Cerebellar nuclear complex (tissue), 1 donor: ENCODE measurements around the gene LILRB2.
"Not testable (repeated sequence)": the region's sequence is repeated elsewhere in the genome, so short reads cannot be mapped to it uniquely, and the experiment has no call there.

Experiments
- DNase-seq, 2 experiments: peaks; one replicate each; lab custom pipeline; 2025; lab: John Stamatoyannopoulos, UW

LILRB2 gene

DNA sequence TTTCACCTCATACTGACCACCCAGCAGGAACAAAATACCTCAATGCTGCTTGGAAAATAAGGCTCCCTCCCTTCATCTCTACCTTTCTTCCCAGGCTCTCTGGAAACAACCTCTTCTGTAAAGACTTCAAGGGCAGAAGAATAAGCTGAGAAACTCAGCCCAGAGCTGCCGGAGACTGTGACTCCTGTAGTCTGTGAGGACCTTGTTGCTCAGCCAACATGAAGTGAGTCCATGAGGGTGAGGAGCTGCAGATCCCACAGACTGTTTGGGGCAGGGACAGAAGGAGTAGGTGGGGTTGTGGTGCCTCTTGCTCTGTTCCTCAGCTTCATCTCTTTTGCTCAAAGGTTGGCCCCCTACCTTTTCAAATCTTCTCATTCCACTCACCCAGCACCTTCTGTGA is 24.2 kb upstream of the LILRB2 start:
- DNase-seq, result no peak

DNA sequence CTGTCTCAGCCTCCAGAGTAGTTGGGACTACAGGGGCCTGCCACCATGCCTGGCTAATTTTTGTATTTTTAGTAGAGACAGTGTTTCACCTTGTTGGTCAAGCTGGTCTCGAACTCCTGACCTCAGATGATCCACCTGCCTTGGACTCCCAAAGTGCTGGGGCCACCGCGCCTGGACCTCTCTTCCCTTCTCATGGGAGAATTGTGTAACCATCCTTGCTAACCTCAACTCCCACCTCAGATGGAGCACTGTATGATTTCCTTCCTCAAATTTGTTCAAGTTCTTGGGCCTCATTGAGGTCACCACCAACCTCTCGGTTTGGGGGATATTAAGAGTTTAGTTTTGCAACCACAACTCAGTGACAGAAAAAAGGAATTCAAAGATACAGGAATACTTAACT is 21.3 kb upstream of the LILRB2 start:
- DNase-seq, result no peak

DNA sequence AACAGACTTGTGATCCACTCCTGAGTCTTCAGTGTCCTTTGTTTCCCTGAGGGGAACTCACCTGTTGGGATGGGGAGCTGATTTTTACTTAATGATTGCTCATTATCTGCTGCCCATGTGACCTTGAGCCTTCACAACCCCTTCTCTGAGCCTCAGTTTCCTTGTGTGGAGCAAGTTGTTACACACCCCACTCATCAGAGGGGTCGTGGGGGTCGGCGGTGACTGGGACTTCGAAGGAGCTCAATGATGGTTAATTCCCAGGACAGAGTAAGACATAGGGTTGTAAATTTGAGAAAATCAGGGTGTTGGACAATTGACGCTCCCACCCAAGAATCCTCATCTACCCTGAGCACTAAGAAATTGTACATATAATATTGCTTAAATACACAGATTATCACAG is 18.6 kb upstream of the LILRB2 start:
- DNase-seq, result no peak

DNA sequence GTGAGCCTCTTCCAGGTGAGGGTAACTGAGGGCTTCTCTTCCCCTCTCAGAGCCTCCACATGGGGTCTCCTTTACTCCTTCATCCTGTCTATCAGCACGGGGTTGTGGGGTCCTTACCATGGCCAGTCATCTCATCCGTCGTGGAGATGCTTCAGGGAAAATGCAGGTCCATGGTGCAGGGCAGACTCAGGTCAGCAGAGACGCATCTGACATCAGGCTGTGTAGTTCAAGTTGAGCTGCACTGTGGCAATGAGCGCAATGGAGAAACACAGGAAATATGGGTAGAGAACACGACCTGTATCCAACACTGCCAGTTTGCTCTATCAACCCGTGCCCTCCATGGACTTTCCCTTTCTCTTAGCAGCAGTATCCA is 18.2 kb upstream of the LILRB2 start:
- no peak for DNase-seq

DNA sequence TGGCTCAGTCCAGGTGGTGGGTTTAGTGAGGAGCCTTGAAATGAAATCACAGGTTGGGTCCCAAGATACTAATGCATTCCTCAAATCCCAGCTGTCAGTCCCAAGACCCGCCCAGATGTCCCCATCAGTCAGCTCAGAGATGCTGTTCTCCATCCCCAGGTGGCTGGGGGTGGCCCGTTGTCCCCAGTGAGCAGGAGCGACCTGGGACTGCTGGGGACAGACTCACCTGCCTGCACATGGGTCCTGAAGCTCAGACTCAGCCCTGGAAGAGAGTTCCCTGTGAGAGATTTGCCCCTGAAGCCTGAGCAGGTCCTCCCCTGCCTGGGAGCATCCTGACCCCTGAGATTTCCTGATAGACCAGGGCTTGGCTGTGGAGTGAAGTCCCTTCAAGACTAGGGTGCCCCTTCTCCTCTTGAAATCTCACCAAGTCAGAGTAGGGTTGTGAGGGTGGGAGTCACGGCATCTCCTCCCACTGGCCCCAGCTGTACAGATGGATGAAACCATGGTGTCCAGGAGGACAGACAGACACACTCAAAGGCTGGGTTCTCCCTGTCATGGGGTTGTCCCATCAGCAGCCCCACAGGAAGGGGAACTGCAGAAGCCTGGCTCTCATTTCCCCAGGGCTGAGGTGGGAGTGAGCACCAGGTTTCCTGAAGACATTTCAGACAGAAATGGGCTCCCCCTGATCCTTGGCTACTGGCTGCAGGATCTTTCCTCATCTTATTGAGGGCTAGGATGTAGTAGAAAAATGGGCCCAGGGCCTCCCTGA is 17.6 kb upstream of the LILRB2 start:
- DNase-seq, result no peak

DNA sequence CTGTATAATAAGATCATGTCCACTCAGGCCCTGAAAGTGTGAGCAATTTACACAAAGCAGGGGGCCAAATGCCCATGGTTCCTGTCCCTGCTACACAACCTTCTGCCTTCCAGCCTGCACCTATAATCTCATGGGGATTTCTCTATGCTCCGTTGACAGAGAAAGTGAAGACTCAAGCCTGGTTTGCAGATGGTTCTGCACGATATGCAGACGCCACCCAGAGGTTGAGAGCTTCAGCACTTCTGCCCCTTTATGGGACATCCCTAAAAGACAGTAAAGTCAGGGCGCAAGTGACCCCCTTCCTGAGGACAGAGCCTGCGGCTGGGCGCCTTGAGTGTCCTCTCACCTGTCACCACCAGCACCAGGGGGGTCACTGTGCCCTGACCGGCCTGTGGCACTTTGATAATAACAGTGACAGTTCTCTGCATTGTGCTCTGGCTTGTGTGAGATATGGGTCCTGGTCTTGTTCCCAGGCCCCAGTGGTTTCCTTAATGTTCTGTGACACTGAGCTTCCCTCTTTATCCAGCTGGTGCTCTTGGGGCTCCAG is 16.9 kb upstream of the LILRB2 start:
- DNase-seq, result no peak

DNA sequence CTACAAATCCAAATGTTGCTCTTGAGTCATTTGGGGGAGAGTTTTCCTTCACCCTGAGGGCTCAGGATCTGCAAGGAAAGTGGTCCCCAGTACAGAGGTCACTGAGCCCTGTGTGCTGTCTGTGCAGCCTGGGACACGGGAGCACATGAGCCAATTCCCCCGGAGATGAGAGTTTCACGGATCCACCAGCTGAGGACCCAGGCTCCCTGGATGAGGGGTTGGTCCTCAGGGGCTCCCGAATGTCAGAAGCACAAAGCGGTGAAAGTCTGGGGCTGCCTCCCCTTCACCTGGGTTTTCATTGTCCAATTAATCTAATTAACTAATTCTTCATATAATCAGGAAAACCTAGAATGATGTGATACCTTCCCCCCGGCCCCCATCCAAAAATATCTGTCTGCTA is 13.6 kb upstream of the LILRB2 start:
- no peak for DNase-seq

DNA sequence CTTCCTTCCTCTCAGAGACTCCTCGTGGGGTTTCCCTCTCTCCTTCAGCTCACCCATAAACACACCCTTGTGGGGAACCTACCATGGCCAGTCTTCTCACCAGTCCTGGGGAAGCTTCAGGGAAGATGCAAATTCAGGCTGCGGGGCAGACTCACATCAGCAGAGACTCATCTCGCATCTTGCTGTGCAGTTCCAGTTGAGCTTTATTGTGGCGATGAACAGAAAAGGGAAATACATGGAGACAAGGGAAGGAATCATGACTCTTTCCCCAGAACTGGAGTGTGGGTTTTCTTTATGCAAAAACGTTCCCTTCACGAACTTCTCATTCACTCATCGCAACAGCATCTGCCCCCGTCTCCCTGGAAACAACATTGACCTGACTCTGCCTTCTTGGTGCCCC is 8.2 kb upstream of the LILRB2 start:
- not testable (repeated sequence) for DNase-seq

DNA sequence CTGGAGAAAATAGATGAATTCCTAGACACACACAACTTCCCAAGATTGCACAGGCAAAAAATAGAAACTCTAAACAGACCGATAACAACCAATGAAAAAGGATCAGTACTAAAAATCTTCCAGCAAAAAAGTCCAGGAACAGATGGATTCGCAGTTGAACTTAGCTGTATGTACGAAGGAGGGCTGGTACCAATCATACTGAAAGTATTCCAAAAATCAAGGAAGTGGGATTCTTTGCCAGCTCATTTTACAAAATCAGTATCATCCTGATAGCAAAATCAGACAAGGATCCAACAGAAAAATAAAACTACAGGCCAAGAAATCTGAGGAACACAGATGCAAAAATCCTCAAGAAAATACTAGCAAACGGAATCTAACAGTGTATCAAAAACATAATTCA is 6.5 kb upstream of the LILRB2 start:
- no peak for DNase-seq

DNA sequence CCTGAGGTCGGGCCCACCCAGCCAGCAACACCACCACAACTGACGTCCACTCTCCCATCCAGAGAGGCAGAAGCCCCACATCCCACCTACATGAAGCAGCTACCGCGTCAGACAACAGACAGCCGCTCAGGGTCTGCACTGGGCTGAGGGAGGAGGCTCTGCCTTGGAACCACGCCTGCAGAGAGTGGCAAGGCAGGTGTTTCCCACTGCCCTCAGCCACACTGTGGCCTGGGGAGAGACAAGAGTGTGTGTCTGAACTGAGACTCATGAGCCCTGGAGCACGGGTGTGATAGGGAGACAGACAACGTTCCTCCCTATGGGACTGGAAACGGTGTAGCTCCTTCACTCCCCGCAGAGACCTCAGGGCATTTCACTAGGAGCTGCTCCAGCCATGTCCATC is 5.4 kb upstream of the LILRB2 start:
- DNase-seq, result not testable (repeated sequence)

DNA sequence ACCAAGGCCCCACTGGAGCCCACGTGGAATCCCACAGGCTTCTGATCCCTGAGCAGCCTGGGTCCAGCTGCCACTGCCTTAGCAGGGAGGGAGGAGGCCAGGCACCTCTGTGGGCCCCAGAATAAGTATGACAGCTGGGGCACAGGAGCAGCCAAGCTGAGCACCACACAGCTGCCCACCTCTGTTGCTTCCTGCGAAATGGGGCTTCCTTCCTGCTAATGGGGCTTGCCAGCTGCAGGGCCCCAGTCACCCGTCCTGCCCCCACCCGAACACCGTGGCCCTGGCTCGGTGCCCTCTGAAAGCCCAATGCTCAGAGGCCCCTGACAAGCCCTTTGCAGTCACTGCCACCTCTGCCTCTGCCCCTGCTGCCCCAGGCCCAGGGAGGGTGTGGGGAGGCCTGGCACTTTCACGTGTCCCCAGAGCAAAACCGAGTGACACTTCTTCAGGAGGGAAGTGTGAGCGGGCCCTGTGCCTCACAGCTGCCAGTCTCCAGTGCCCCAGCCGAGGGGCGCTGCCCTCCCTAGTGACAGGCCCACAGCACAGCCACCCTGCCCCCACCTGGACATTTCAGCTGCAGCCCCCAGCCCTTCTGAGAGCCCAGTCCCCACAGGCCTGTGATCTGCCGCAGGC is 4.6 kb upstream of the LILRB2 start:
- DNase-seq, result not testable (repeated sequence)

DNA sequence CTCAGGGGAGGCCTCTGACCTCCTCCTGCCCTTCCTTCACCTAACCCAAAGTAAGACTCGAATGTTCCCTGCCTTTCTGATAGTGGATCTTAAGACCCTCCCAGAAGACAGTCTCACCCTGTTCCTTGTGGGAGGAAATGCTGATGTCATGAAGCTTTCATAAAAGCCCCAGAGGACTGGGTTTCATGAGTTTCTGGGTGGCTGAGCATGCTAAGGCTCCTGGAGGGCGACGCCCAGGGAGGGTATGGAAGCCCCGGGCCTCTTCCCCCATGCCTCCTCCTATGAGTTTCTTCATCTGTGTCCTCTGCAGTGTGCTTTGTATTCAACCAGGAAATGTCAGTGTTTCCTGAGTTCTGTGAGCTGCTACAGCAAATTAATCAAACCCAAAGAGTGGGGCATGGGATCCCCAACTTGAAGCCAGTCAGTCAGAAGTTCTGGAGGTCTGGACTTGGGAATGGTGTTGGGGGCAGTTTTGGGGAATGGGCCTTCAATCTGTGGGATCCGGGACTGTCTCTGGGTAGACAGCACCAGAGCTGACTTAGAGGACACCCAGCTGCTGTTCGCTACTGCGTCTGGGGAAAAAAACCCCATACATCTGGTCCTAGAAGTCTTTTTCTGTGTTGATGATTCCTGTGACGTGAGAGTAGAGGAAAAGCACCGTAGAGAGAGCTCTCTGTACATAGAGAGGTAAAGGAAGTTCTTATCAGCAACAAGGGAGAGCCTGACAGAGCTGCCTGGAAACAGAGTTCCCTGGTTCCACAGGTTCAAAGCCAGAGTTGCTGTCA is 2.0 kb upstream of the LILRB2 start:
- DNase-seq, result no peak

DNA sequence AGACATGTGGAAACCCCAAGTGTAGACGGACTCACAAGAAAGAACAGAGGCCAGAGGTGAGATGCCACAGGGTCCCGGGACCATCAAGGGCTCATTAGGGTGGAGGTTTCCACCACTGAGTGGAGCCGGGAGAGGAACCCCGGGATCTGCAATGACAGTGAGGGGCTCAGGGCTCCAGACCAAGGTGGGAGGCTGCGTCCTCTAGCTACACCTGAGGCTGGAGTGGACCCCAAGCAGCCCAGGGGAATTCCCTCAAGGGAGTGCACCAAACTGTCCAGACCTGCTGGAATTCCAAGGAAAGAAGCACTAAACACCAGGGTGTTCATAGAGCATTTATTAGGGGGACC is 792 bp upstream of the LILRB2 start:
- DNase-seq, result not testable (repeated sequence)

DNA sequence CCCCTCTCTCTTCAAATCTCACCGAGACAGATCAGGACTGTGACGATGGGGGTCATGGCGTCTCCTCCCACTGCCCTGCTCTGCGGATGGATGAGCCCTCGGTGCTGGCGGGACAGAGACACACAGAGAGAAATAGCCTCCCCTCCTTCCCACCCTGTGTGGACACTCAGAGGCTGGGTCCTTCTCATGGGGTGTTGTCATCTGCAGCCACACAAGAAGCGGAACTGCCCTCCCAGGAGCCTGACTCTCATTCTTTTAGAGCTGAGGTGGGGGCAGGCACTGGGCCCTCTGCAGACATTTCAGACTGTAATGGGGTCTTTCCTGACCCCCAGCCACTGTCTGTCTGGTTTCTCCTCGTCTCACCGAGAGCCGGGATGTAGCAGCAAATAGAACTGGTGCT is 469 bp downstream of the LILRB2 start:
- DNase-seq, result not testable (repeated sequence)

DNA sequence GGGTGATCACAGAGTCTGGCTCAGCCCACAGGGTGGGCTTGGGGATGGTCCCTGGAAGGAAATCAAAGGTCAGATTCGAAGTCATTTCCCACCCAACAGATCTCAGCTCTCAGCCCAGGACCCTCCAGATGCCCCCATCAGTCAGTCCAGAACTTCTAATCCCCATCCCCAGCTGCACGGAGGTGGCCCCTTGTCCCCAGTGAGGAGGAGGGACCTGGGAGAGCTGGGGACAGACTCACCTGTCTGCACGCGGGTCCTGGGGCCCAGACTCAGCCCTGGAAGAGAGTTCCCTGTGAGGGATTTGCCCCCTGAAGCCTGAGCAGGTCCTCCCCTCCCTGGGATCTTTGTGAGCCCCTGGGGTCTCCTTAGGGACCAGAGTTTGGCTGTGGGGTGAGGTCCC is 885 bp downstream of the LILRB2 start:
- DNase-seq, result not testable (repeated sequence)

DNA sequence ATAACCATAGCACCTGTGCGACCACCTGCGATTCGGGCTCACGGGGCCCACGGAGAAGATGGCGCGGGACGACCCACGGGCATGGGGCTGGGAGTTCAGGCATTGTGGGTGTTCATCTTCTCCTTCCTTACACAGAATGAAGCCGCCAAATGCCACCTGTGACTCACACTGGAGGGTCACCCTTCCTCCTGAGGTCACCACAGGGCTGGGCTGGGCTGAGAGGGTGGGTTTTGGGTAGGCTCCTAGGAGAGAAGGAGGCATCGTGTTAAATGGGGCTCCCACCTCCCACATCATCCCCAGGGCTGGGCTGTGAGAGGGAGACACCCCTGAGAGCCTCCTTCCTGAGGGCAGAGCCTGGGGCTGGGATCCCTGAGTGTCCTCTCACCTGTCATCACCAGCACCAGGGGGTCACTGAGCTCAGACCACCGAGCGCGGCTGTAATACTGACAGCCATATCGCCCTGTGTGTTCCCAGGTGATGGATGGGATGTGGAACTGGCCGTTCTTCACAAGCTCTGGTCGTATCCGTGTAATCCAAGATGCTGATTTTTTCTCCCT is 1.4 kb downstream of the LILRB2 start:
- no peak for DNase-seq

DNA sequence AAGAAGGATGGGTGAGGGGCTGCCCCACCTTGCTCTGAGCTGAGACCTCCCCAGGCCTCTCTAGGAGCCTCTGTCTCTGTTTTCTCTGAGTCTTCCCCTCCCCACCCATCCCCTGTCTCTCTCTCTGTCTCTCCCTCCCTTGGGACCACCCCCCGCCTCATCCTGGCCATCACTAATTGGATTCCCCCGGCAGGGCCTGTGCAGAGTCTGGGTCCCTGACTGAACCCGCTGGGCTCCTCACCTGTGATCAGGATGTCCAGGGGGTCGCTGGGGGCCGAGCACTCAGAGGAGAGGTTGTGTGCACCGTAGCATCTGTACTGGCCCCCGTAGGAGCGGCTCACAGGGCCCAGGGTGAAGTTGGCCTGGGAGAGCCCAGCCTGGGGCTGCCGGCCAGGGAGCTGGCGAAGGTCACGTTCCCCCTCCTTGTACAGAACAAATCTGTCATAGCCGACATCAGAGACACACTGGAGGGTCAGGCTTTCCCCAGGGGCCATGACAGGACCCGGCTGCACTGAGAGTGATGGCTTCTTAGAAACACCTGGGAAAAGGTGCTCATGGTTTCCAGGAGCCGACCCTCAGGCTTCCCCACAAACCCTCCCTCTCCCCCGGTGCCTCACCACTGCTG is 2.2 kb downstream of the LILRB2 start:
- not testable (repeated sequence) for DNase-seq

DNA sequence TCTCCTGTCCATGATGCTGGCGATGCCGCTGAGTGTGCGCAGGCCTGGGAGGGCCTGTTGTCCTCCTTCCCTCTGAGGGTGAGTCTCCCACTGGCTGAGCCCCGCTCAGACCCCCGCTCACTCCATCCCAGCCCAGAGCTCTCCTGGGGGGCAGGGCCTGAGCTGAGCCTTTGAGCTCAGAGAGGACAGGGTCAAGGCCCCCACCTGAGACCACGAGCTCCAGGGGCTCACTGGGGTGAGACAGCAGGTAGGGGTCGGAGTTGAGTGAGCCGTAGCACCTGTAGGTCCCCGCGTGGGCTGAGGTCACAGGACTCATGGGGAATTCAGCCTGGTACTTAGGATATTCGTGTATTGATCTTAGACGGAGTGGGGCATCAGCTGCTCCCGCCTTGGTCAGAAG is 2.9 kb downstream of the LILRB2 start:
- DNase-seq, result not testable (repeated sequence)

DNA sequence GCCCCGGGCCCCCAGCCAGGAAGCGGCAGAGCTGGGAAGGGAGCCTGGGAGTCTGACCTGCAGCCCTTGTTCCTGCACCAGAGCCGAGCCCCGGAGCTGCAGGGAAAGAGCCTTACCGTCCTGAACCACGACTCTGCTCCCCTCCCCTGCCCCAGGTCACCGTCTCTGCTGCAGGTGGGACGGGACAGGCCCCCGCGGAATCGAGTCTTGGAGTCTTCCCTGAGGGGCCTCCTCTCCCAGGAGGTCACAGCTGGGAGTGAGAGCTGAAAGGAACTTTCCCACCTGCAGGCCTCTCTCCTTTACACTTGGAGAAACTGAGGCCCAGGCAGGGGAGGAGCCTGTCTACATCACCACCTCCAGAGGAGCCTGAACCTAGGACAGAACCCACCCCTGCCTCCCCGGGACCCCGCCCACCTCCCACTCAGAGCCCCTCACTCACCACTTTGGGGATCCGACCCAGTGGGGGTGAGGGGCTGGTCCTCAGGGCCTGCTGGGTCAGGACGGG is 3.7 kb downstream of the LILRB2 start:
- not testable (repeated sequence) for DNase-seq

DNA sequence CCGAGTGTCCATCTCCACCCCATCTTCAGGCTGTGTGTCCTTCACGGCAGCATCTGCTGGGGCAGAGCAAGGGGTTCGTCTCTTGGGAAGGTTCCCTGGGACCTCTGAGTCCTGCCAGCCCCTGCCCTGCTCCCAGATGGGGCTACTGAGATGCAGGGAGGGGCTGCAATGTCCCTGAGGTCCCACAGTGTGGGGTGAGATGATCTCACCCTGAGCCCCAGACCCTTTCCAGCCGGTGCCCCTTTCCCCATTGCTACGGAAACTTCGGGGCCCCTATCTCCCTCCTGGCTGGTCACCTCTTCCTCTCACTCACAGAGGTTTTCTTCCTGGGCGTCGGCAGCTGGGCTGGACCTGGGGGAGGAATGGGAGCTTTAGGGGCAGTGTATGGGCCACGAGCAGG is 5.0 kb downstream of the LILRB2 start:
- DNase-seq, result no peak

DNA sequence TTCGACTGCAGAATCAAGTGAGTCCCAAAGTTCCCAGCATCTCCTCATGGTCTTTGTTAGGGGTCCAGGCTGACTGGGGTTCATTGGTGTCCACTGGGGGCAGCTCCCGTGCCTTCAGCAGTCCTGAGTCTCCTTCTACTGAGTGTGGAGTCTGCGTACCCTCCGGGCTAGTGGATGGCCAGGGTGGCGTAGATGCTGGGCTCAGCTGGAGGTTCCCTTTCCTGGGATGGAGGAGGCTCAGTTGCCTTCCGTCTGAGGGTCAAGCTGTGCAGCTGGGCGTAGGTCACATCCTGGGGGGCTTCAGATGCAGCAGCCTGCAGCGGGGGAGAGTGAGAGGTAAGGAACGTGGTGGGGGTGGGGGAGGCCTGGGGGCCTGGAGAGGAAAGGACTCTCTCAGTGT is 6.4 kb downstream of the LILRB2 start:
- not testable (repeated sequence) for DNase-seq

DNA sequence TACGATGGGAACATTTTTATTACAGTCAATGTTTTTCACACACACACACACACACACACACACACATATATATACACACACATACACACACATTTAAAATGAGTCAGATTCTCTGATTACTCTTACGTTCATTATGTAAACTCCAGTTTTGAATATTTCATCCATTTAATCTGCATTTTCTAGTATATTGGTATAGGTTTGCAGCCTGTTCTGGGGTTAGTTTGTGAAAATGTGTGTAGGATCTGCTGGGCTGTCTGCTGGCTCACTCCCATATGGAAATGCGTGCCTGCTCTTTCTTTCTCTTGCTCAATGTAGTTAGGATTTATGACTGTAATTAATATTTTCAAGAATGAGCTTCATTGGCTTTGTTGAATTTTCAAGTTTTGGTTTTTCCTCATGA is 7.1 kb downstream of the LILRB2 start:
- no peak for DNase-seq
